AML-193 (cell line): ENCODE results near the gene BLTP3B.

Experiments
- DNase-seq, 2 experiments: peaks; one replicate each; lab custom pipeline; 2025; lab: John Stamatoyannopoulos, UW

The BLTP3B gene

DNA sequence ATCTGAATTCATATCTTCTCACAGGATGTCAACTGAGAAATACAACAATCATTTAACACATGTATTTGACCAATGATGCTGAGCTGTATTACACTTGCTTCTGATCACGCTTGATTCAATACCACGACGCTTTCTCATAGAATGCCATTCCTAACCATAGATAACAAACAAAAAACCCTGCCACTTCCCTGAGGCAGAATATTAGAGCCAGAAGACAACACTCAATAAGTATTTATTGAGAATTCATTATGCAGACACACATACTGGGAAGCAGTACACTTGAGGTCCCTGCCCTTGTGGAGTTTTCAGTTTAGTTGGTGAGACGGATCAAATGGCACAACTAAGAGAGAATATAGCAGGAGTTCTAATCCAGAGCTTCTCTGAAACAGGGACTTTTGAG lies 32.4 kb downstream of the BLTP3B start:
- no peak for DNase-seq

DNA sequence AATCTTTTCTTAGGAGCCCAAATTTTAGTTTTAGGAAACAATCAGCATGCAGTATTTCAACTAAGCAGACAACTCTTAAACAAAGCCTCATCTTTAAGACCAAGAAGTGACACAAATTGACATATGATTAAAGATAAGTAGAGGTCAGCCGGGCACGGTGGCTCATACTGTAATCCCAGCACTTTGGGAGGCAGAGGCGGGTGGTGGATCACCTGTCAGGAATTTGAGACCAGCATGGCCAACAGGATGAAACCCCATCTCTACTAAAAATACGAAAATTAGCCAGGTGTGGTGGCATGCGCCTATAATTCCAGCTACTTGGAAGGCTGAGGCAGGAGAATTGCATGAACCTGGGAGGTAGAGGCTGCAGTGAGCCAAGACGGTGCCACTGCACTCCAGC lies 35.8 kb downstream of the BLTP3B start:
- no peak for DNase-seq

DNA sequence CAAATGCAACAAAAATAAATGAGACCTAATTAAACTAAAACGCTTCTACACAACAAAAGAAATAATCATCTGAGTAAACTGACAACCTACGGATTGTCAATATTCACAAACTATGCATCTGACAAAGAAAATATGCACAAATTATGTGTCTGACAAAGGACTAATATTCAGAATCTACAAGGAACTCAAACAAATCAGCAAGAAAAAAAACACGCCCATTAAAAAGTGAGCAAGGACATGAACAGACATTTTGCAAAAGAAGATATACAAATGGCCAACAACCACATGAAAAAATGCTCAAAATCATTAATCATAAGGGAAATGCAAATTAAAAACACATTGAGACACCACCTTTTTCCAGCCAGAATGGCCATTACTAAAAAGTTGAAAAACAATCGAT lies 37.0 kb downstream of the BLTP3B start:
- DNase-seq, result no peak

DNA sequence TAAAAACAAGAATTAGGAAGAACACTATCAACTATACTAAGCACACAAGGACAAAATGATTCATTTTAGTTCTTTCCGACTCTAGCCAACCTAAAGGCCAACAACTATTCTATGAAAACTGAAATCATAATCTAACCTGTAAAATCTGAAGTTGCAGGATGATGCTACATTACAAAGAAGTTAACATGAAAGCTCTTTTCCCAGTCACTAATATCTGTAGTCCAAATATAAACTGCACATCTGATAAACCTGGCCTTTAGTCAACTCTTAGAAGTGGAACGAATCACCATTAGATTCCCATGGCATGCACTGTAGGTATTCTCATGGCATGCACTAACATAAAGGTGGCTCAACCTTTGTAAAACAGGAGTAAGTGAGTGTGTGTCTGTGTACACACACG lies 41.7 kb downstream of the BLTP3B start:
- DNase-seq, result no peak
